ENCODE measurements around the gene BCAP31. TPM values are rescaled to one million over a fixed set of nuclear protein-coding genes. Genes with fewer than 3 reads are reported as not detected.
A peak's percentile ranks its signal among the peaks of the same experiment; 100 is the strongest.
"Not testable (repeated sequence)": the region's sequence is repeated elsewhere in the genome, so short reads cannot be mapped to it uniquely, and the experiment has no call there.

The BCAP31 gene
- total RNA-seq, 4 donors from 2014 or later: 45.4 to 148 (median 101) TPM

GRCh38 chrX:153687121-153688039, 36.8 kb downstream of the BCAP31 start, which contains the start of gene SLC6A8:
Gene SLC6A8 (plus strand): TSS chrX:153687926. CDS start chrX:153688575, 649 bp downstream.
- H3K4me3 ChIP-seq: peak within 1 kb of the TSS; percentile 32 to 60 (median 50)
- H3K36me3 ChIP-seq: no peaks in the 10 kb centered on the region
- peak within 1 kb of the TSS in 2 of 4 donors; percentile 46 to 65 for H3K27ac ChIP-seq
- H3K27me3 ChIP-seq: no peaks in the 10 kb centered on the region
- peak; percentile 48 to 83 (median 77) for DNase-seq
- H3K9me3 ChIP-seq: no peaks in the 10 kb centered on the region
- H3K4me1 ChIP-seq: peaks cover 0 to 6% (median 0%) of the 10 kb centered on the region in 4 donors
- TF ChIP-seq POLR2A (IDR thresholded peaks at IDR 0.05): peak; percentile 39 to 58
- TF ChIP-seq CTCF (IDR thresholded peaks at IDR 0.05): peak in 2 of 6 experiments; percentile 17 to 40

- H3K9me3 ChIP-seq: no peaks in the 10 kb centered on the region
- H3K36me3 ChIP-seq: no peaks in the 10 kb centered on the region
- peak overlapping the region in 1 of 4 donors; percentile 56 for H3K4me3 ChIP-seq
- peak in 1 of 3 donors; percentile 47 for DNase-seq
- H3K4me1 ChIP-seq: peaks cover 0 to 6% (median 0%) of the 10 kb centered on the region in 4 donors
- H3K27ac ChIP-seq: no peak overlapping the region
- TF ChIP-seq POLR2A (IDR thresholded peaks at IDR 0.05): no peak
- TF ChIP-seq CTCF (IDR thresholded peaks at IDR 0.05): no peak
- no peaks in the 10 kb centered on the region for H3K27me3 ChIP-seq
Measured at GRCh38 chrX:153686711-153687110, 37.5 kb downstream of the BCAP31 start.

GRCh38 chrX:153685751-153686696, 38.2 kb downstream of the BCAP31 start:
- peak in 1 of 3 donors; percentile 34 for DNase-seq
- Histone ChIP-seq H3K36me3 (no peaks in the 10 kb centered on the region), H3K27me3 (no peaks in the 10 kb centered on the region), H3K4me3 (no peak overlapping the region), H3K9me3 (no peaks in the 10 kb centered on the region), H3K4me1 (peaks cover 0 to 6% (median 0%) of the 10 kb centered on the region in 4 donors), H3K27ac (no peak overlapping the region)
- TF ChIP-seq POLR2A (IDR thresholded peaks at IDR 0.05) (no peak), CTCF (IDR thresholded peaks at IDR 0.05) (no peak)

- Histone ChIP-seq H3K36me3 (no peaks in the 10 kb centered on the region), H3K4me3 (no peak overlapping the region), H3K27me3 (no peaks in the 10 kb centered on the region), H3K9me3 (no peaks in the 10 kb centered on the region), H3K27ac (no peak overlapping the region), H3K4me1 (peaks cover 0 to 6% (median 0%) of the 10 kb centered on the region in 4 donors)
- DNase-seq: peak in 1 of 3 donors; percentile 15
- no peak for TF ChIP-seq CTCF (IDR thresholded peaks at IDR 0.05)
- no peak for TF ChIP-seq POLR2A (IDR thresholded peaks at IDR 0.05)
Measured at GRCh38 chrX:153685156-153685536, 39.0 kb downstream of the BCAP31 start.

GRCh38 chrX:153684467-153685155, 39.6 kb downstream of the BCAP31 start:
- DNase-seq: peak in 1 of 3 donors; percentile 38
- Histone ChIP-seq H3K4me1 (peaks cover 0 to 6% (median 0%) of the 10 kb centered on the region in 4 donors), H3K27ac (no peak overlapping the region), H3K36me3 (no peaks in the 10 kb centered on the region), H3K4me3 (no peak overlapping the region), H3K9me3 (no peaks in the 10 kb centered on the region), H3K27me3 (no peaks in the 10 kb centered on the region)
- no peak for TF ChIP-seq CTCF (IDR thresholded peaks at IDR 0.05)
- no peak for TF ChIP-seq POLR2A (IDR thresholded peaks at IDR 0.05)

- DNase-seq: peak in 1 of 3 donors; percentile 34
- H3K4me3 ChIP-seq, H3K4me1 ChIP-seq, H3K27me3 ChIP-seq, H3K36me3 ChIP-seq, H3K27ac ChIP-seq, H3K9me3 ChIP-seq: not testable (repeated sequence)
Measured at GRCh38 chrX:153683486-153683885, 40.7 kb downstream of the BCAP31 start.
